Measurements from ENCODE around the gene TMPRSS6.
"Not testable (repeated sequence)": the region's sequence is repeated elsewhere in the genome, so short reads cannot be mapped to it uniquely, and the experiment has no call there.

TMPRSS6 gene

DNA sequence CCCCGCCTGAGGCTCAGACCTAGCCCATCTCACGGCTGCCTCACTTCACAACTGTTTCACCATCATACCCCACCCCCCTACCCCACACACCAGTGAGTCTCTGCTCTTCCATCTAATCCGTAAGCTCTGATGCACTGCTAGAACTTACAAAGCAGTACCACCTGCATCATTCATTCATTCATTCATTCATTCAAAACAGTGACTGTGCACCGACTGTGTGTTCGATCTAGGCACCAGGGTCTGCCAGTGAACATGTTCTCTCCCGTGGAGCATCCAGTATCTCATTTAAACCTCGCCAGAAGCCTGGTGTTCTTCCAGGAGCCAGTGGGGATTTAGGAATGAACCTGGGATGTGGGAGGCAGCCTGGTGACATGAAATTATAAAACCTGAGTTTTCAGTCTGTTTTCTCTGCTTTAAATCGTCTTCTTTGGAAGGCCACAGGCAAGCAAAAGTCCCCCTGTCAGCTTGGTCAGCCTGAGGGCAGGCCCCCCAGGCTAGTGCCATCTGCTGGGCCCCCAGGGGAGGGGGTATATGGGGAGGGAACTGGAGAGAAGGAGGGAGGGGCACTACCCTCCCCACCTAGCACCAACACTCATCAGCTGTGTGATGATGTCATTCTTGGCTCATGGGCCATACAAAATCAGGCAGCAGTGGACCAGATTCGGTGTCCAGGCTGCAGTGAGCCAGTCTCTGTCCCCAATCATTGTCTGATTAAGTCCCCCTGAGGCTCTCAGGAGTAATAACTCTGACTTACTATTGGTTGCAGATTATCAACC is 18.4 kb downstream of the TMPRSS6 start:
- in situ Hi-C loops (cut with MboI; ENCODE audit: low sequenced_read_pairs): no loop called here

DNA sequence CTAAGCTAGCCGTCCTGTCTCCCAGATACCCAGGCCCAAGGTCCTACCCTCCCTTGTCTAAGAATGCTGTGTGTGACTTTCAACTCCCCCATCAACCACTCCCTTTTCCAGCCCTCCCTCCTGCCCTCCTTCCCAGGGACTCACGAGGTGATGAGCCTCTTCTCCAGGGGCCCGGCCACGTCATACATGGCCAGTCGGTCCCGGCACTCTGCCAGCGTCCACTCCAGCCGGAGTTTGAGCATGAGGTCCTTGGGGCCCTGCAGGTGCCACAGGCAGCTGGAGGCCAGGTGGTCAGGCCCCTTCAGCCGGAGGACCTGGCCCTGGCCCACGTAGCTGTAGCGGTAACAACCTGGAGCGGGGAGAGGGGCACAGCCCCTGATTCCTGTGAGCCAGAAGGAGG is 20.1 kb downstream of the TMPRSS6 start:
- in situ Hi-C loops (cut with MboI; ENCODE audit: low sequenced_read_pairs): no loop called here

DNA sequence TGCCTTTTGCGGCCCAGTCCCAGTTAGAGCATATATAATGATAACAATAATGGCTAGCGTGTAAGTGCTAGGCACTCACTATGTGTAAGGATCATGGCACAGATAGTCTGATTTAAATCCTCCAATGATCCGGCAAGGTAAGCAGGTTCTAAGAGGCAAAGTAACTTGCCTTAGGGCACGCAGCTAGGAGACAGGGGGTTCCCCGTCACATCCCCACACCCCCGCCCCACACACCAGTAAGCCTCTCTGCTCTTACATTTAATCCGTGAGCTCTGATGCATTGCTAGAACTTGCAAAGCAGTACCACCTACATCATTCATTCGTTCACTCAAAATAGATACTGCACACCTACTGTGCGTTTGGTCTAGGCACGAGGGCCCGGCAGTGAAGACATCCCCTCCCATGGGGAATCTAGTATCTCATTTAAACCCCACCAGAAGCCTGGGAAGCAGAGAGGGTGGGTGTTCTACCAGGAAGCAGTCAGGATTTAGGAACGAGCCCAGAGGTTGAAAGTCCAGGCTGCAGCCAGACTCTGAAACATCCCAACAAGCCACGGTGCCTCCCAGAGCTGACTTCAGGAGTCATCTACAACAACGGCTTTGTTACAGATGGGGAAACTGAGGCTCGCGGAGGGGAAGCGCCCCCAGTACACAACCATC is 20.6 kb downstream of the TMPRSS6 start:
- in situ Hi-C loops (cut with MboI; ENCODE audit: low sequenced_read_pairs): no loop called here

DNA sequence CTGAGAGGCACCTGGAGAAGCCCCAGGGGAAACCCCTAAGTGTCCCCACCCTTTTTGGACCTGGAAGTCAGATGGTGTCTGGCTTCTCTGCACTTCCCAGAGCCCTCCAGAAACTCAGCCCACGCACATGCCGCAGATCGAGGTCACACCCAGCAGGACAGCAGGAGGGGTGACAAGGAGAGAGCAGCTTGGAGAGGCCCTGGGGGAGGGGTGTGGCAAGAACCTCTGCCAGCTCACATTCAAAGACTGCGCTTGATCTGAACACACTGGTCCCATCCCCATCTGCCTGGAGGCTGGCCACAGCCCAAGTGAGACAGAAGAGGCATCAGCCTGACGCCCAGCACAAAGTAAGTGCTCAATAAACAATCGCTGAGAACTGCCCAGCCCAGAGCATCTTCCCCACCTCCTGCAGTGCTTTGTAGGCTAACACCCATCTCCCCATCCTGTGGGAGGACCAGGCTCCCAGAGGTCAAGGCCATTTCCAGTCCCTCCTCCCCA is 21.4 kb downstream of the TMPRSS6 start:
- in situ Hi-C loops (cut with MboI; ENCODE audit: low sequenced_read_pairs): no loop called here

DNA sequence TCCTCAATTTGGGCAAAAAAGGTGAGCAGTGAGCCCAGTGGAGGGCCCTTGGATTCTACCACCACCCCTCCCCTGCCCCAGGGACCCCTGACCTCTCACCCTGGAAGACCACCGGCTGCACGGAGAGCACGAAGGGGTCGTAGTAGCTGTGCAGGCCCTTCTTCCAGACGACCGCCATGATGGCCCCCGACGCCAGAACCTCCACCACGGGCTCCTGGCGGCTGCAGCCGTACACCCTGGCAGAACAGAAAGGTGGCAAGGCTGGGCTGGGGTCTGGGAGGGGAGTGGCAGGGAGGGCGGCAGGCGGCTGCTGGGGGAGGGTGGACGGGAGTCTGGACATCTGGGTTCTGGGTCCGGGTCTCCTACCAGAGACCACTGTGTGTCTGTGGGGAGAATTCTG is 23.3 kb downstream of the TMPRSS6 start:
- in situ Hi-C loops (cut with MboI; ENCODE audit: low sequenced_read_pairs): no loop called here

DNA sequence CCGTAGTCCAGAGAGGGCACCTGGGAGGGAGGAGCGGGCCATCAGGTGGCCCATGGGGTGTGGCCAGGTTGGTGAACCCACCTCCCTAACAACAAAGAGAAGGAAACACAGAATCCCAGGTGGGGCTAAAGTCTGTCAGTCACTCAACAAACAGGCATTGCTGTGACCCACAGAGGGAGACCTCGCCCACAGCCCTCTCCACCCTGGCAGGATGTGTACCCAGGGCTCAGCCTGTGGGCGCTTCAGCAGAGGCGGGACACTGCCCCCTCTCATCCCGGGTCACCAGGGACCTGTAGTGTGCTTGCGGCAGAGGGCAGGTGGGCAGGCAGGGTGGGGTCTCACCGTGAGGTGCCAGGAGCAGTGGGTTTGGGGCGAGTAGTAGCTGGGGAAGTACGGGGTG is 25.1 kb downstream of the TMPRSS6 start:
- in situ Hi-C loops (cut with MboI; ENCODE audit: low sequenced_read_pairs): no loop called here

DNA sequence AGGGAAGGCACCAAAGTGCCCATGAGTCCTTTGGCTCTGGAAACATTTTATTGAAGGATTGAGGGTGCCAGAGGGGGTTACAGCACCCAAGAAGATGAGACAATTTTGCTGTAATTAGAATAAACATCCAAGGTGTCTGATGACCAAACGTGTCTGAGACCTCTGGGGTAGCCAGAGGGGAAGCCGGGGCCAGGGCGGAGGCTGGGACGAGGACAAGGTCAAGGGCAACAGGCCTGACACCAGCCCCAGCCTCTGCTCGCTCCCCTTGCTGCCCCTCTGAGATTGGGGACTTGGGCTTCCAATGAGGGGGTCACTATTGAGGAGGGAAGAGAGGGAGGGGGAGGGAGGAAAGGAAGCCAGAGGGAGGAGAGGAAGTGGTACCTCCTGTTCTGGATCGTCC is 25.6 kb downstream of the TMPRSS6 start:
- in situ Hi-C loops (cut with MboI; ENCODE audit: low sequenced_read_pairs): no loop called here

DNA sequence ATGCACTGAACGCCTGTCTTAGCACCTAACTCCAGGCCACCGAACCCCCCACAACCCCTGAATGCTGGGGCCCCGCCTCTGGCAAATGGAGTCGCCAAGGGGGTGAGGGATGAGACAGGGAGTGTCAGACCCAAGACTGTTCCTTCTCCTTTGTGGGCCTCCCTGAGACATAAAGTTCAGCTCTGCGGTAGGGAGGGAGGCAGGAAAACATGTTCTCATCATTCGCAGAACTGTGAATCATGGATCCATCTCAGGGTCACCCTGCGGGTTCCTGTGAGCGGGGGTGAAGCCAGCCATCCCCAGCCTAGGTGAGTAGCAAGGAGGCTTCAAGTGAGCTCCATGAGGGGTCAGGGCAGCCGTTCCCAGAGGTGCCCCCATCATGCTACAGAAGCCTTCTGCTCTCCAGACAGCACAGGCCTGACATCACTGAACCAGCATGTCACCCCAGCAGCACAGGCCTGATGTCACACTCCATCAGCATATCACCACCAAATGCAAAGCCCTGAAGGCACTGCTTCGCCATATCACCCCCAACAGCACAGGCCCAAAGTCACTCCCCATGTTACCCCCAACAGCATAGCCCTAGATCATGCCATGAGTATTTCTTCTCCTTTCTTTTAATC is 27.2 kb downstream of the TMPRSS6 start:
- in situ Hi-C loops (cut with MboI; ENCODE audit: low sequenced_read_pairs): no loop called here

DNA sequence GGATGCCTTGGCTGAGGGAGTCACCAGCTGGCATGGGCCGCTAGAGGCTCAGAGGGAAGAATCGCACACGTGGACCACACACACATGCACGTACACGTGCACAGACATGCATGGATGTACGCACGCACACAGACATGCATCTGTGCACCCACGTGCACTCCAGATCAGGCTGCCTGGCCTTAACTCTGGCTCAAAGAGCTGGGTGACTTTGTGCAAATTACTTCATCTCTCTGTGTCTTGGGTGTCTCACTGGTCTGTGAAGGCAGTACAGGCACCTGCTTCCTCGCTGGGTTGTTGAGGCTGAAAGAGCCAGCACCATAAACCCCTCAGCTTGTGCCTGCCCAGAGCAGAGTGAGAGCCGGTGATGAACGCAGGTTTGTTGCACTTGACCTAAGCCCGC is 28.7 kb downstream of the TMPRSS6 start:
- in situ Hi-C loops (cut with MboI; ENCODE audit: low sequenced_read_pairs): no loop called here

DNA sequence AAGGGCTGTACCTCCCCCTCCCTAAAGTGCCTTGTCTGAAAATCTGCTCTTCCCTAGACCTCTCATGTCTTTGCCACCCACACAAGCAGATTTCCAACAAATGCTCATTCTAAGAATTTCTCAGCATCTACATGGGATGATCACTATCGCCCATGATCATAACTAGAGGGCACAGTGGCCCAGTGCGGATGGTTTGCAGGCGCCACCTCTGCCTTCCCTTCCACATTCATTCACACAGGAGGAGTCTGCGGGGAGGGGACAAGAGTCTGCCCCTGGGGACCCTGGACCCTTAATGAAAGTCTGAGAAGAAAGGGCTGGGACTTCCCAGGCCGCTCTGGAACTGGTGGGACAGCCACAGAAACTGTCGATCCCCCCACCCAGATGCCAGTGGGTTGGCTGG is 29.1 kb downstream of the TMPRSS6 start:
- in situ Hi-C loops (cut with MboI; ENCODE audit: low sequenced_read_pairs): no loop called here

DNA sequence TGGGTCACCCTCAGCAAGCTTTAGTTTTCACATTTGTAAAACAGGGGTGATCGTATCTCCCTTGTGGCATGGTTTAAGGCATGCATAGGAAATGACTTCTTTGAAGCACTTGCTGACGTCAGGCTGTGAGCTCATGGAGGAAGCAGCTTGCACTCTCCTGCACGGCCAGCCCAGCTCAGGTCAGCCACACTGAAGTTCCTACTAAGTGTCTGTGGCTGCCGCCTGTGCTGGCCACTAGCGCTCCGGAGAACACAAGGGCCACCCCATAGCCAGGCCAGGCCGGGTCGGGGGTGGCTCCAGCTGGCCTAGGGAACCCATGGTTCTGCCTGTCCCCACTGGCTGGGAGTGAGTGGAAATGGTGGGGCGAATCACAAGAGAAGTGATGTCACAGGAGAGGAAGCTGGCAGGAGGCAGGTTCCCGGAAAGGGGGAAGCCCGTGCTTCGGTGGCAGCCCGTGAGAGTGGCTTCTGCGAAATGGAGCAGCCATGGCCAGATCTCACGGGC is 29.8 kb downstream of the TMPRSS6 start:
- in situ Hi-C loops (cut with MboI; ENCODE audit: low sequenced_read_pairs): no loop called here

DNA sequence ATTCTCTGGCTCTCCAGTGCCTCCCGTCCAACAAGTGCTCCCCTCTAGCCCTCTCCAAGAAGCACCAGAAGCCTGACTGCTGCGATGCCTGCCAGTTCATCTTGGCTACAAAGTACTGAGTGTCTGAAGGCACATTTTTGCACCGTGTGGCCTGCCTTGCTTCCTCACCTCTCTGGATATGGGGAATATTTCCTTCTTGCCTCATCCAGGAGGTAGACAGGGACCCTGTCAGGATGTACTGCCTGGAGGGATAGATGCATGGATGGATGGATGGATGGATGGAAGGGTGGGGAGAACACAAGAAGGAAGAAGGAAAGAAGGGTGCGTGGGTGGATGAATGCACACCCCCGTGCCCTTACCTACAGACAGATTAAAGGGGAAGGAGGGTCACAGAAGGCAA is 30.4 kb downstream of the TMPRSS6 start:
- in situ Hi-C loops (cut with MboI; ENCODE audit: low sequenced_read_pairs): no loop called here

DNA sequence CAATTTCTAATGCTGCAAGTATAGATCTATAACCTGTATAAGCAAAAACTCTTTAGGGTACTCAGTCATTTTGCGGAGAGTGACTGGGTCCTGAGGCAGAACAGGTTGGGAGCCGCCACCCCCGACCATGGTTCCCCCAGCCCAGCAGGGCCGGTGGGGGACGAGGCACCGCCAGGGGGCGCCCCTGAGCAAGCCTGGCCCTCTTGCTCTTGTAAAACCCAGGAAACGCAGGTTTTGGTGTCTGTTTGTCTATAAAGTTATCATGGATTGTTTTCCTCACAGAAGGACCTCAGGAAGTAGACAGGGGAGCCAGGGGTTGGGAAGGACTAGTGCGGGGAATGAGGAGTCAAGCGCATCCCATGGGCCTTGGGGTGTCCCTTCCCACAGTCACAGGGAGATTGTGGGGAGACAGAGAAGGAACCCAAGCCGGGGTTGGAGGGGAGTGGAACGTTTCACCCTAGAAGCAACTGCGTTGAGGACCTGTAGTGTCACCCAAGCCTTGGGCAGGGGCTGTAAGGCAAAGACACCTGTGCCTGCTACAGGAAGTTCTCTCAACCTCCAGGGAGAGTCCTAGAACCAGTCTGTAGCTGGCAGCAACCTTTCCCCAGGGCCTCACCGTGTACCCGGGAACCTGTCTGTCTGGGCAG is 31.6 kb downstream of the TMPRSS6 start:
- in situ Hi-C loops (cut with MboI; ENCODE audit: low sequenced_read_pairs): no loop called here

DNA sequence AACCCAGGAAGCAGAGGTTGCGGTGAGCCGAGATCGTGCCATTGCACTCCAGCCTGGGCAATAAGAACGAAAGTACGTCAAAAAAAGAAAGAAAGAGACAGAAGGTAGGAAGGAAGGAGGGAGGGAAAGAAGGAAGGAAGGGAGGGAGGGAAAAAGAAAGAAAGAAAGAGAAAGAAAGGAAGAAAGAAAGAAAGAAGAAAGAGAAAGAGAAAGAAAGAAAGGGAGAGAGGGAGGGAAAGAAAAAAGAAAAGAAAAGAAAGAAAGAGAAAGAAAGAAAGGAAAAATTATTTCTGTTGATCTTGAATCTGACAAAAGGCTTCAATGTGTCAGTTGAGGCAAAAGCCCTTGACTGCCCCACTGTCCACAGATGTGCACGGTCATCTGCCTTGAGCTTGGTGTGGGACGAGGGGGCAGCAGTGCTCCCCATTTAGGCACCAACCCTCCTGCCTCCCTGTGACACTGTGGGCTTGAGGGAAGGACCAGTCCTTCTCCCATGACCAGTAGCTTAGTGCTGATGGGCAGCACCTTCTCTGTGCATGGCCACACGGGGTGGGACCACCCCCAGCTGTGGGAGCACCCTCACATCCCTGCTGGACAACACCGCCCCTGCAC is 33.6 kb downstream of the TMPRSS6 start:
- in situ Hi-C loops (cut with MboI; ENCODE audit: low sequenced_read_pairs): no loop called here

DNA sequence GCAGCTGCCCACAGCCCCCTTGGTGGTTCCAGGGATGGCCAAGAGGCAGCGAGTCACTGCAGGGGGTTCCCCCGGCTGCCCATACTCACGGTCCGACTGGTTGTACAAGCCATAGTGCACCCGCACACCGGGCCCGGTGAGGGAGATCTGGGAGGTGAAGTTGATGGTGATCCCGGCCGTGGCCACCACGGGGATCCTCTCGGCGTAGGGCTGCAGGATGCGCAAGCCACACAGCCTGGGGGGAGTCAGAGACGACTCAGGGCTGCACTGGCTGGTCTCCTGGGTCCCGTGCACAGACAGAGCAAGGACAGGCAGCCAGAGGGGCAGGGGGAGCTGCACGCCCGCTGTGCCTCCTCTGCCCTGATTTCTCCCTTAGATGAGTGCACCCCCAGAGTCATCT is 34.5 kb downstream of the TMPRSS6 start:
- in situ Hi-C loops (cut with MboI; ENCODE audit: low sequenced_read_pairs): no loop called here

DNA sequence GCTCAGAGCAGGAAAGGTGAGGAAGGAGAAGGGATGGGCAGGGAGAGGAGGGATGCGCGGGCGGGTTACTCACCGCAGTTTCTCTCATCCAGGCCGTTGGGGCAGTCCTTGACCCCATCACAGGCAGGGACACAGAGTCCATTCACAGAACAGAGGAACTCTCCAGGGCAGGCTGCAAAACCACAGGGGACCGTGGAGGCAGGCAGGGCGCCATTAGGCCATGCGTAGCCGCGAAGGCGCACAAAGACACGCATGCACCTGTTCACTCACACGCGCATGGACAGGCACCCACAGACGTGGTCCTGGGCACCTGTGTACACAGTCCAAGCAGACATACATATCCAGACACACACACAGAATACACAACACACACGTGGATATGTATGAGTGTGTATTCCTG is 35.0 kb downstream of the TMPRSS6 start:
- in situ Hi-C loops (cut with MboI; ENCODE audit: low sequenced_read_pairs): no loop called here

DNA sequence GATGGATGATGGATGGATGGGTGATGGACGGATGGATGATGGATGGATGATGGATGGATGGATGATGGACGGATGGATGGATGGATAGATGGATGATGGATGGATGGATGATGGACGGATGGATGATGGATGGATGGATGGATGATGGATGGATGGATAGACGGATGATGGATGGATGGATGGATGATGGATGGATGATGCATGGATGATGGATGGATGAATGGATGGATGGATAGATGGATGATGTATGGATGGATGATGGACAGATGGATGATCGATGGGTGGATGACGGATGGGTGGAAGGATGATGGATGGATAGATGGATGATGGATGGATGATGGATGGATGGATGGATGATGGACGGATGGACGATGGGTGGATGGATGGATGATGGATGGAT is 36.8 kb downstream of the TMPRSS6 start:
- in situ Hi-C loops (cut with MboI; ENCODE audit: low sequenced_read_pairs): no loop called here

DNA sequence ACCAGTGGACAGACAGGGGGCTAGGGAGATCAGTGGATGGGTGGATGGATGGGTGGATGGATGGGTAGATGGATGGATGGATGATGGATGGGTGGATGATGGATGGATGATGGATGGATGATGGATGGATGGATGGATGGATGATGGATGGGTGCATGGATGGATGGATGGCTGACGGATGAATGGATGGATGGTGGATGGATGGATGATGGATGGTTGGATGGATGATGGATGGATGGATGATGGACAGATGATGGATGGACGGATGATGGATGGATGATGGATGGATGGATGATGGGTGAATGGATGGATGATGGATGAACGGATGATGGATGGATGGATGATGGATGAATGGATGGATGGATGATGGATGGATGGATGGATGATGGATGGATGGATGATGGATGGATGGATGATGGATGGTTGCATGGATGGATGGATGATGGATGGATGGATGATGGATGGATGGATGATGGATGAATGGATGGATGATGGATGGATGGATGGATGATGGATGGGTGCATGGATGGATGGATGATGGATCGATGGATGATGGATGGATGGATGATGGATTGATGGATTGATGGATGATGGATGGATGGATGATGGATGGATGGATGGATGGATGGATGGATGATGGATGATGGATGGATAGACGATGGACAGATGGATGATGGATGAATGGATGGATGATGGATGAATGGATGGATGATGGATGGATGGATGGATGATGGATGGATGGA is 37.5 kb downstream of the TMPRSS6 start:
- in situ Hi-C loops (cut with MboI; ENCODE audit: low sequenced_read_pairs): not testable (repeated sequence)

DNA sequence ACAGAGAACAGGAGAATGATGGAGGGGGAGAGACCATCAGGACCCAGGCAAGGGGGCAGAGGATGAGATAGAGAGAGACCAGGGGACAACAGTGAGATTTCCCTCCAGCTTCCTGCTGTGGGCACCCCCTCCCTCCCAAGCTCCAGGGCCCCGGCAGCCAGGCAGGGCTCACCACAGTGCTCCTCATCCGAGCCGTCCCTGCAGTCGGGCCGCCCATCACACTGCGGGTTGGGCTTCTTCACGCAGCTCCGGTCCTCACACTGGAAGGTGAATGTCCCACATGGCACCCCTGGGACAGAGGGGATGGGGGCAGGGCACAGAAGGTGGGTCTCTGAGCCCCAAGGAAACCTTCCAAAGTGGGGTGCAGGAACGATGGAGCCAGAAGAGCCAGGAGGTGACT is 38.8 kb downstream of the TMPRSS6 start:
- in situ Hi-C loops (cut with MboI; ENCODE audit: low sequenced_read_pairs): no loop called here

DNA sequence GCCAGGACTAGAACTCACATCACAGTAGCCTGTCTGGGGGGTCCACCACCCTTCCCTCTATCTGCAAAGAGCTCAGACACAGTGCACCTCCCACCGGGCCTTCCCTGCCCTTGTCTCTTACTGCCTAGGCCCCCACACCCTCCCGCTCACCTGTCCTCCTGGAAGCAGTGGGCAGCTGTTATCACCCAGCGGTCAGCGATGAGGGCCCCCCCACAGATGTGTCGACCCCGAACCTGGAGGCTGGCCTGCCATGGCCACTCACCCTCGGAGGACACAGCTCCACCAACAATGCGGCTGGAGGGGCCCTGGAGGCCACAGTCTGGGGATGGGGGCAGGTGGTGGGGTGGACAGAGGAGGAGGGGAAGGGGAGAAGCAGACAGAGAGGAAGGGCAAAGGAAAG is 39.2 kb downstream of the TMPRSS6 start:
- in situ Hi-C loops (cut with MboI; ENCODE audit: low sequenced_read_pairs): no loop called here

Measured in HL-60/S4 treated with phorbol 12-myristate 13-acetate at 8.2 ng/mL for 4 days and 3 days (cell line).